GM21360 (cell line): ENCODE data around the gene UBE3D.
"Not testable (repeated sequence)": the region's sequence is repeated elsewhere in the genome, so short reads cannot be mapped to it uniquely, and the experiment has no call there.

Source experiments
- ATAC-seq: cut with Tn5 transposase; IDR thresholded peaks from one replicate; pipeline ENCODE4 v1.9.1; 2021; ENCODE audit warnings: mild to moderate bottlenecking, moderate library complexity; ENCODE audit not compliant: unreplicated experiment

The UBE3D gene

GRCh38 chr6:82878812-82879211, 186.8 kb downstream of the UBE3D start:
- ATAC-seq, result no peak

- ATAC-seq, result no peak
Measured at GRCh38 chr6:82877213-82878195, 188.1 kb downstream of the UBE3D start.

- ATAC-seq, result no peak
Measured at GRCh38 chr6:82875573-82876185, 190.0 kb downstream of the UBE3D start.

- no peak for ATAC-seq
Measured at GRCh38 chr6:82874867-82875266, 190.8 kb downstream of the UBE3D start.

- ATAC-seq, result no peak
Measured at GRCh38 chr6:82872185-82872584, 193.5 kb downstream of the UBE3D start.

DNA sequence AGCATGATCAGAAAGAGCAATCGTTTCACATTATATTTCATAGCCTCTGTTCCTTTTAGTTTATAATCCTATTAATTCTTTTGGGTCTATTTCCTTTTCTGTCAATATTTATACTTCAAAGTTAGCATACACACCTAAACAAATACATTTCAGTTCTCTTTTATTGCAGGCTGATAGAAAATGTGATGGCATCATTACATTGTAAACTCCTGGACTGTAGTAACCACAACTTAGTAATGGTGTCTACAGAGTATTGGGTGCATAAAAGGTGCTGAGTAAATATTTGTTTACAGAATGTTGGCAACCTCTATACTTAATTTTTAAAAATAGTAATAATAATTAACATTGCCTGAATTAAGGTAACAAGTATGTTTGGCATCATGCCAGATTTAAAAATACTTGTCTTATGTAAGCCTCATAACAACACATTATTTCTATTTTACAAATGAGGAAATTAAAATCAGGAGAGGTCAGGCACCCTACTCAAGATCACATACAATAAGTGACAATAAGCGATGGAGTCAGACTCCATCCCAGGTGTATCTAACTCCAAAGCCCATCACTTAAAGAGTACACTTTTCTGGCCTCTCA, 195.0 kb downstream of the UBE3D start:
- no peak for ATAC-seq

DNA sequence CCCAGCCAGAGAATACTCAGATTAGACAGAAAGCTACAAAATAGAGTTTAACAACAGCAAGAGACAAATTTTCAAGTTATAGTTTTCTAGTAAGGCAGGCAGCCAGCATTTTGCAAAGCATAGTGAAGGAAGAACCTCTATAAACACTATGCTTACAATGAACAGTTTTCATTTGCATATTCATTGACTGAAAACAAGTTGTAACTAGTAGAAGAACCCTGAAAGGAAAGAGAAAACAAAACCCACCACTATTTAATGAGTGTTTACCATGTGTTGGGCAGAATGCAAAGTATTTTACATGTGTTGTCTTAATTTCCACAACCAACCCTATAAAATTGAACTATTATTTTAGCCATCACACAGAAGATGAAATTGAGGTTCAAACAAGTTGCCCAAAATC, 196.1 kb downstream of the UBE3D start:
- no peak for ATAC-seq

GRCh38 chr6:82867946-82868345, 197.7 kb downstream of the UBE3D start:
- no peak for ATAC-seq

GRCh38 chr6:82866446-82866845, 199.2 kb downstream of the UBE3D start:
- no peak for ATAC-seq

DNA sequence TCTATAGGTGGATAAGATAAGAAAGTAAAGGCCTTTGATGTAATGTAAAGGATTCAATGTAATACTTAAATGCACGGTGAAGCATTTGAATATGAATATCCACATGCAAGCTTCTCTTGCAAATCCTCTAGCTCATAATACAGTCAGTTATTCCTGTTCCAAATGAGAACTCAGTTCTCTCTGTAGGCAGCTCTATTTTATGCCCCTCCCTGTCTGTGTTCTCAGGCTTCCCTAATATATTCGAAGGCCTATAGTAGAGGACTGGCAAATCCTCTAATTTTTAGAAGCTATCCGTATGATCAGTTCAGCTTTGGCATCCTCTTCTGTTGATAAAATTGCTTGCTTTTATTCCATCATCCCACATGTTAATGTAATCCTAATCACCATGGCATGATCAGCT, 200.2 kb downstream of the UBE3D start:
- ATAC-seq, result no peak

GRCh38 chr6:82863781-82864180, 201.9 kb downstream of the UBE3D start:
- no peak for ATAC-seq

- no peak for ATAC-seq
Measured at GRCh38 chr6:82862543-82862942, 203.1 kb downstream of the UBE3D start.

- no peak for ATAC-seq
Measured at GRCh38 chr6:82861121-82861520, 204.5 kb downstream of the UBE3D start.

DNA sequence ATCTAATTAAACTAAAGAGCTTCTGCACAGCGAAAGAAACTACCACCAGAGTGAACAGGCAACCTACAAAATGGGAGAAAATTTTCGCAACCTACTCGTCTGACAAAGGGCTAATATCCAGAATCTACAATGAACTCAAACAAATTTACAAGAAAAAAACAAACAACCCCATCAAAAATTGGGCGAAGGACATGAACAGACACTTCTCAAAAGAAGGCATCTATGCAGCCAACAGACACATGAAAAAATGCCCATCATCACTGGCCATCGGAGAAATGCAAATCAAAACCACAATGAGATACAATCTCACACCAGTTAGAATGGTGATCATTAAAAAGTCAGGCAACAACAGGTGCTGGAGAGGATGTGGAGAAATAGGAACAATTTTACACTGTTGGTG, 209.6 kb downstream of the UBE3D start:
- ATAC-seq, result not testable (repeated sequence)

- ATAC-seq, result not testable (repeated sequence)
Measured at GRCh38 chr6:82852904-82853303, 212.7 kb downstream of the UBE3D start.

- no peak for ATAC-seq
Measured at GRCh38 chr6:82843291-82843885, 222.3 kb downstream of the UBE3D start.

DNA sequence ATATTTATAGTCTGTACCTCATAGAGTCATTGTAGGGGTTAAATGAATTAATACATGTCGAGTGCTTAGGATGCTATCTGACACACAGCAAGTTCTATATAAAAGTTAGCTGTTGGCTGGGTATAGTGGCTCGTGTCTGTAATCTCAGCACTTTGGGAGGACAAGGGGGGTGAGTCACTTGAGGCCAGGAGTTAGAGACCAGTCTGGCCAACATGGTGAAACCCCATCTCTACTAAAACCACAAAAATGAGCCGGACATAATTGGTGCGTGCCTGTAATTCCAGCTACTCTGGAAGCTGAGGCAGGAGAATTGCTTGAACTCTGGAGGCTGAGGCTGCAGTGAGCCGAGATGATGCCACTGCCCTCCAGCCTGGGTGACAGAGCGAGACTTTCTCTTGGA, 222.9 kb downstream of the UBE3D start:
- no peak for ATAC-seq
